HL-60/S4 treated with retinoic acid at 250 ng/mL for 4 days and 3 days (cell line): ENCODE measurements around the gene PLS3.
"Not testable (repeated sequence)": the region's sequence is repeated elsewhere in the genome, so short reads cannot be mapped to it uniquely, and the experiment has no call there.

Experiments
- in situ Hi-C: fragments of 300-500 bp; cut with MboI; formaldehyde crosslinking; loops from 2 replicates; pipeline ENCODE4 v1.7.0; 2022; ENCODE audit warnings: low sequenced_read_pairs

PLS3 gene

GRCh38 chrX:115602729-115603389, 41.9 kb downstream of the PLS3 start:
- in situ Hi-C loops: no loop called here

- in situ Hi-C loops: no loop called here
Observed at GRCh38 chrX:115603534-115604074, 42.6 kb downstream of the PLS3 start.

GRCh38 chrX:115606861-115607260, 45.9 kb downstream of the PLS3 start:
- in situ Hi-C loops: no loop called here

GRCh38 chrX:115609621-115610020, 48.6 kb downstream of the PLS3 start:
- in situ Hi-C loops: no loop called here

- in situ Hi-C loops: no loop called here
Observed at GRCh38 chrX:115616943-115617563, 56.1 kb downstream of the PLS3 start.

GRCh38 chrX:115622534-115622933, 61.6 kb downstream of the PLS3 start:
- in situ Hi-C loops: no loop called here

GRCh38 chrX:115624916-115625315, 63.9 kb downstream of the PLS3 start:
- in situ Hi-C loops: no loop called here

- in situ Hi-C loops: no loop called here
Observed at GRCh38 chrX:115625572-115626301, 64.8 kb downstream of the PLS3 start.

GRCh38 chrX:115630204-115630603, 69.2 kb downstream of the PLS3 start:
- in situ Hi-C loops: no loop called here

- in situ Hi-C loops: no loop called here
Observed at GRCh38 chrX:115632455-115632854, 71.5 kb downstream of the PLS3 start.

- in situ Hi-C loops: not testable (repeated sequence)
Observed at GRCh38 chrX:115633397-115633796, 72.4 kb downstream of the PLS3 start.

- in situ Hi-C loops: no loop called here
Observed at GRCh38 chrX:115639334-115639880, 78.4 kb downstream of the PLS3 start.

- in situ Hi-C loops: no loop called here
Observed at GRCh38 chrX:115642311-115642710, 81.3 kb downstream of the PLS3 start.

GRCh38 chrX:115642895-115643530, 82.0 kb downstream of the PLS3 start:
- in situ Hi-C loops: no loop called here

GRCh38 chrX:115644397-115644796, 83.4 kb downstream of the PLS3 start:
- in situ Hi-C loops: not testable (repeated sequence)

- in situ Hi-C loops: no loop called here
Observed at GRCh38 chrX:115649461-115650063, 88.6 kb downstream of the PLS3 start.

- in situ Hi-C loops: no loop called here
Observed at GRCh38 chrX:115650449-115650848, 89.5 kb downstream of the PLS3 start.

- in situ Hi-C loops: no loop called here
Observed at GRCh38 chrX:115650916-115651315, 89.9 kb downstream of the PLS3 start.

GRCh38 chrX:115652221-115652620, 91.2 kb downstream of the PLS3 start:
- in situ Hi-C loops: no loop called here

GRCh38 chrX:115665122-115665521, 104.1 kb downstream of the PLS3 start:
- in situ Hi-C loops: no loop called here

GRCh38 chrX:115679460-115679859, 118.5 kb downstream of the PLS3 start:
- in situ Hi-C loops: no loop called here
